Endothelial cell of umbilical vein (primary cell): ENCODE measurements around the gene KCTD1.

Source experiments
- CTCF ChIP-seq, 2 donors: IDR thresholded peaks; 1 replicate in 1 of 2; 2 replicates in 1 of 2; pipeline ENCODE4 v1.5.1; 2011; ENCODE audit warnings: low read length in 2 of 2, mild to moderate bottlenecking in 2 of 2, moderate library complexity in 2 of 2, control low read depth in 1 of 2, inconsistent platforms in 1 of 2, low read depth in 1 of 2; ENCODE audit not compliant: insufficient read depth in 1 of 2; ENCODE audit errors: extremely low read depth in 1 of 2
- EZH2 ChIP-seq: IDR thresholded peaks from 2 replicates; pipeline ENCODE4 v1.6.1; 2012; ENCODE audit warnings: borderline replicate concordance, low read depth, mild to moderate bottlenecking, moderate library complexity, low read length, inconsistent platforms; ENCODE audit not compliant: severe bottlenecking
- GATA2 ChIP-seq: IDR thresholded peaks from 2 replicates; pipeline ENCODE4 v1.7.0; 2011; ENCODE audit warnings: low read depth, mild to moderate bottlenecking, moderate library complexity, mixed read lengths, low read length; ENCODE audit not compliant: insufficient read length, insufficient read depth
- JUN ChIP-seq: IDR thresholded peaks from 2 replicates; pipeline ENCODE4 v1.6.1; 2011; ENCODE audit warnings: borderline replicate concordance, low read depth; ENCODE audit not compliant: insufficient read length, insufficient read depth
- MAX ChIP-seq: IDR thresholded peaks from 2 replicates; pipeline ENCODE4 v1.6.1; 2011; ENCODE audit not compliant: insufficient read depth, insufficient read length
- MYC ChIP-seq: IDR thresholded peaks from one replicate; pipeline ENCODE4 v1.6.1; 2011; ENCODE audit warnings: mild to moderate bottlenecking, low read depth, low read length
- POLR2A ChIP-seq: IDR thresholded peaks from 2 replicates; pipeline ENCODE4 v1.6.1; 2012; ENCODE audit warnings: low read depth, mild to moderate bottlenecking, control low read depth, low read length
- POLR2AphosphoS5 ChIP-seq: IDR thresholded peaks from 2 replicates; pipeline ENCODE4 v1.6.1; 2012; ENCODE audit warnings: low read depth, mild to moderate bottlenecking, control low read depth, low read length, moderate library complexity; ENCODE audit not compliant: insufficient read depth

GRCh38 chr18:26483633-26484032, 64.7 kb downstream of the KCTD1 start:
- TF ChIP-seq CTCF (IDR thresholded peaks at IDR 0.05; ENCODE audit: extremely low read depth in 1 of 2, insufficient read depth in 1 of 2, low read depth in 1 of 2, low read length in 2 of 2) (no peak), GATA2 (no peak), JUN (no peak), POLR2AphosphoS5 (no peak), POLR2A (no peak), MAX (no peak), EZH2 (no peak), MYC (no peak)
